ENCODE data around the gene LSM12.

- TF ChIP-seq REST (IDR thresholded peaks at IDR 0.05; ENCODE audit: low read depth, low read length) = no peak
- TF ChIP-seq EZH2phosphoT487 (IDR thresholded peaks at IDR 0.05; ENCODE audit: borderline replicate concordance, low read depth) = no peak
- TF ChIP-seq RFX5 (IDR thresholded peaks at IDR 0.05; ENCODE audit: low read length) = no peak
- no peak for TF ChIP-seq SMC3 (IDR thresholded peaks at IDR 0.05; ENCODE audit: low read depth, low read length)
- no peak for TF ChIP-seq CTCF (IDR thresholded peaks at IDR 0.05)
These were observed 61.5 kb downstream of the LSM12 start for GRCh38 chr17:44004761-44005526.
